ENCODE data around the gene FAM149A. TPM values are rescaled to one million over a fixed set of nuclear protein-coding genes. Genes with fewer than 3 reads are reported as not detected.
A peak's percentile ranks its signal among the peaks of the same experiment; 100 is the strongest.

FAM149A gene
- total and polyA plus RNA-seq, 8 donors, result 5.6 to 101 (median 29.6) TPM

GRCh38 chr4:186158966-186159365, 54.5 kb downstream of the FAM149A start:
- intact Hi-C loops (cut with DNase I; ENCODE audit: low total_unique reads), result no loop called here
- Histone ChIP-seq H3K9me3 (no peaks in the 10 kb centered on the region), H3K27me3 (no peaks in the 10 kb centered on the region), H3K27ac (no peak overlapping the region), H3K4me3 (no peak overlapping the region), H3K36me3 (peaks cover 11 to 78% (median 69%) of the 10 kb centered on the region in 4 donors), H3K4me1 (no peaks in the 10 kb centered on the region)
- 78 to 84% (median 82%) methylated on average over 5 of the region's 5 CpGs for WGBS, 5 donors
- TF ChIP-seq EP300 (IDR thresholded peaks at IDR 0.05) (no peak), POLR2A (IDR thresholded peaks at IDR 0.05) (no peak), POLR2AphosphoS5 (IDR thresholded peaks at IDR 0.05) (no peak), CTCF (IDR thresholded peaks at IDR 0.05) (no peak)
- DNase-seq, result no peak

GRCh38 chr4:186159613-186160012, 55.1 kb downstream of the FAM149A start:
- no peak for DNase-seq
- H3K36me3 ChIP-seq, result peaks cover 11 to 78% (median 70%) of the 10 kb centered on the region in 4 donors
- no peaks in the 10 kb centered on the region for H3K9me3 ChIP-seq
- 77 to 90% (median 84%) methylated on average over 6 of the region's 6 CpGs for WGBS, 5 donors
- no peaks in the 10 kb centered on the region for H3K4me1 ChIP-seq
- no peak overlapping the region for H3K27ac ChIP-seq
- intact Hi-C loops (cut with DNase I; ENCODE audit: low total_unique reads), result no loop called here
- no peak overlapping the region for H3K4me3 ChIP-seq
- H3K27me3 ChIP-seq, result no peaks in the 10 kb centered on the region
- no peak for TF ChIP-seq CTCF (IDR thresholded peaks at IDR 0.05)
- no peak for TF ChIP-seq EP300 (IDR thresholded peaks at IDR 0.05)
- no peak for TF ChIP-seq POLR2AphosphoS5 (IDR thresholded peaks at IDR 0.05)
- no peak for TF ChIP-seq POLR2A (IDR thresholded peaks at IDR 0.05)

- no peaks in the 10 kb centered on the region for H3K9me3 ChIP-seq
- H3K27me3 ChIP-seq, result no peaks in the 10 kb centered on the region
- no peak overlapping the region for H3K4me3 ChIP-seq
- peaks cover 11 to 86% (median 75%) of the 10 kb centered on the region in 4 donors for H3K36me3 ChIP-seq
- intact Hi-C loops (cut with DNase I; ENCODE audit: low total_unique reads), result no loop called here
- peak in 1 of 2 donors; percentile 6 for DNase-seq
- no peak for TF ChIP-seq POLR2AphosphoS5 (IDR thresholded peaks at IDR 0.05)
- no peak for TF ChIP-seq CTCF (IDR thresholded peaks at IDR 0.05)
- no peak for TF ChIP-seq POLR2A (IDR thresholded peaks at IDR 0.05)
- TF ChIP-seq EP300 (IDR thresholded peaks at IDR 0.05), result no peak
- WGBS, 5 donors, result 55 to 91% (median 82%) methylated on average over 6 of the region's 6 CpGs
- no peak overlapping the region for H3K27ac ChIP-seq
- H3K4me1 ChIP-seq, result no peaks in the 10 kb centered on the region
These were observed 56.6 kb downstream of the FAM149A start for GRCh38 chr4:186161138-186161537.

DNA sequence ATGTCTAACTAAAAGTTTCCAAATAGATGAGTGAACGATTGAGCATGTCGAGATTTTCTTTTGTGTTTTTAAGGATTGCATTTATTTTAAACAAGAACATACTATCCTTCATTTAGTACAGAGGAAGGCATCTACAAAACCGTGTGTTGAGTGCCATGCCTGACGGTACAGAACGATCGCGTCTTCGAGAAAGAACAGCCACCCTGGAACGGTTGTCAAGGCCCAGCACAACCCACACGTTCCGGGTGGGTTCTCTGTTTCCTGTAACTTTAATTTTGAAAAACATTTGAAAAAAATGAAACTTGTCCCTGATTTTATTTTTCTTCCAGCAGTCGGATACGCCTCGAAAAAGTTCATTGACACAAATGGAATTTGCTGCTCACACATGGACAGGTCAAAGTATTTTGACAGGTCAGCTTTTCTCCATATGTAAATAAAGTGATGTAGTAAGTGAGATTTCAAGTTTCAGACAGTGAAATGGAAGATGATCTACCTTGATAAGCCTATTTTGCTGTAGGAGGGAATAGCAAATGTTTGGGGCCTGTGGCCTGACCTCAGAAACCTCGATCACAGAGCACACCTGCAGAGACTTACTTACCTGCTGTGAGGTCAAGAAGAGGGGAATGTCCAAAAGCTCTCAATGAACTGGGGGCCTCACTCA, 62.5 kb downstream of the FAM149A start:
- no peak for DNase-seq
- no peak overlapping the region for H3K27ac ChIP-seq
- H3K27me3 ChIP-seq, result no peaks in the 10 kb centered on the region
- intact Hi-C loops (cut with DNase I; ENCODE audit: low total_unique reads), result no loop called here
- no peaks in the 10 kb centered on the region for H3K9me3 ChIP-seq
- 88 to 94% (median 93%) methylated on average over 15 of the region's 15 CpGs for WGBS, 5 donors
- no peak for TF ChIP-seq POLR2A (IDR thresholded peaks at IDR 0.05)
- no peak for TF ChIP-seq EP300 (IDR thresholded peaks at IDR 0.05)
- TF ChIP-seq CTCF (IDR thresholded peaks at IDR 0.05), result no peak
- TF ChIP-seq POLR2AphosphoS5 (IDR thresholded peaks at IDR 0.05), result no peak
- no peaks in the 10 kb centered on the region for H3K4me1 ChIP-seq
- H3K36me3 ChIP-seq, result peaks cover 0 to 76% (median 62%) of the 10 kb centered on the region in 4 donors
- H3K4me3 ChIP-seq, result no peak overlapping the region

Measured in stomach (tissue), 9 donors.